GM12878 (cell line): ENCODE measurements around the gene AFF1. TPM values are rescaled to one million over a fixed set of nuclear protein-coding genes. Genes with fewer than 3 reads are reported as not detected.
A peak's percentile ranks its signal among the peaks of the same experiment; 100 is the strongest.

Experiments
- ATAC-seq: fragments of 200-7000 bp; cut with Tn5 transposase; 3 replicates; pipeline ENCODE4 v1.9.1; 2020; ENCODE audit warnings: mild to moderate bottlenecking, moderate library complexity
- BruUV-seq: library from RNA; stranded (reverse); fragments of 400-500 nt; replicated peaks from 2 replicates; lab custom pipeline; 2021; lab: Mats Ljungman, UMichigan
- CTCF ChIA-PET: fragments of 300-600 bp; sonication (Branson Sonifier 250); formaldehyde crosslinking; extraction: SDS; loops from one replicate; lab custom pipeline; 2021; ENCODE audit warnings: inconsistent platforms; lab: Yijun Ruan, JAX
- POLR2A ChIA-PET: fragments of 350-600 bp; formaldehyde crosslinking; extraction: SDS; loops from one replicate; lab custom pipeline; 2021; ENCODE audit warnings: inconsistent platforms; lab: Charles Lee
- RAD21 ChIA-PET: fragments of 300-600 bp; sonication (Branson Sonifier 250); formaldehyde crosslinking; loops from one replicate; lab custom pipeline; 2023; ENCODE audit warnings: antibody characterized with exemption; ENCODE audit not compliant: unreplicated experiment; lab: Charles Lee
- SMC1A ChIA-PET: fragments of 300-600 bp; sonication (Branson Sonifier 250); formaldehyde crosslinking; loops from one replicate; lab custom pipeline; 2023; ENCODE audit not compliant: unreplicated experiment, uncharacterized antibody; lab: Charles Lee
- DNase-seq: peaks from one replicate; pipeline ENCODE4 v3.0.0-alpha.2; 2011; ENCODE audit warnings: low read depth, low spot score
- FAIRE-seq: peaks from 3 replicates; lab custom pipeline; 2011; peaks lifted over from hg19 to GRCh38; lab: Jason Lieb, UNC
- H2AFZ ChIP-seq: 2 replicates; pipeline ENCODE4 v1.6.0; 2011; ENCODE audit warnings: low read depth, low read length, control low read depth; ENCODE audit not compliant: control insufficient read depth
- H3K27ac ChIP-seq: 2 replicates; pipeline ENCODE4 v1.5.1; 2011; ENCODE audit warnings: control low read depth; ENCODE audit not compliant: control insufficient read depth, insufficient read depth
- H3K27me3 ChIP-seq, 2 experiments: replicated peaks in 1 of 2; 2 replicates each; pipeline versions ENCODE4 v1.6.0 to v1.6.1; 2011; ENCODE audit warnings: low read length in 1 of 2; ENCODE audit not compliant: control insufficient read depth in 2 of 2, insufficient read depth in 2 of 2
- H3K36me3 ChIP-seq, 2 experiments: 2 replicates each; pipeline ENCODE4 v1.5.1; 2011; ENCODE audit warnings: low read length in 1 of 2; ENCODE audit not compliant: control insufficient read depth in 2 of 2, insufficient read depth in 2 of 2
- H3K4me1 ChIP-seq: 2 replicates; pipeline ENCODE4 v1.6.1; 2011; ENCODE audit warnings: mild to moderate bottlenecking, low read length, moderate library complexity, mixed read lengths; ENCODE audit not compliant: control insufficient read depth, insufficient read depth
- H3K4me2 ChIP-seq: 2 replicates; pipeline ENCODE4 v1.6.0; 2011; ENCODE audit warnings: control low read depth; ENCODE audit not compliant: control insufficient read depth, insufficient read depth
- H3K4me3 ChIP-seq: fragments of 200-600 bp; sonication (generic); 2 replicates; pipeline ENCODE4 v1.5.1; 2016
- H3K79me2 ChIP-seq: 2 replicates; pipeline ENCODE4 v1.6.0; 2011; ENCODE audit warnings: low read length; ENCODE audit not compliant: control insufficient read depth, insufficient read depth
- H3K9ac ChIP-seq: 2 replicates; pipeline ENCODE4 v1.8.0; 2011; ENCODE audit warnings: low read length, control low read depth, mixed read lengths; ENCODE audit not compliant: control insufficient read depth, insufficient read depth
- H3K9me3 ChIP-seq: replicated peaks from 3 replicates; pipeline ENCODE4 v1.5.1; 2011; ENCODE audit warnings: mild to moderate bottlenecking, low read length; ENCODE audit not compliant: control insufficient read depth, insufficient read depth
- H4K20me1 ChIP-seq: 2 replicates; pipeline ENCODE4 v1.6.0; 2011; ENCODE audit not compliant: control insufficient read depth, insufficient read depth
- CBX3 ChIP-seq: fragments of 200-600 bp; sonication (generic); IDR thresholded peaks from 2 replicates; pipeline ENCODE4 v1.6.1; 2016; ENCODE audit warnings: low read depth, borderline replicate concordance
- CBX5 ChIP-seq: sonication (generic); IDR thresholded peaks from 2 replicates; pipeline ENCODE4 v1.6.1; 2016; ENCODE audit warnings: low read depth, moderate library complexity, mild to moderate bottlenecking, inconsistent platforms
- MTA3 ChIP-seq: IDR thresholded peaks from 2 replicates; pipeline ENCODE4 v1.6.1; 2012; ENCODE audit warnings: low read length, inconsistent platforms, borderline replicate concordance
- NR2C1 ChIP-seq: fragments of 450-650 bp; IDR thresholded peaks from 2 replicates; pipeline ENCODE4 v1.6.1; 2017; ENCODE audit warnings: antibody characterized with exemption, mild to moderate bottlenecking, moderate library complexity
- POU2F2 ChIP-seq: IDR thresholded peaks from 3 replicates; pipeline ENCODE4 v1.6.1; 2011; ENCODE audit warnings: low read depth, mild to moderate bottlenecking, low read length, borderline replicate concordance
- RELA ChIP-seq: fragments of 450-650 bp; IDR thresholded peaks from 2 replicates; pipeline ENCODE4 v1.8.0; 2014; ENCODE audit warnings: borderline replicate concordance; ENCODE audit not compliant: partially characterized antibody
- SUPT20H ChIP-seq: IDR thresholded peaks from 2 replicates; pipeline ENCODE4 v1.6.1; 2011; ENCODE audit warnings: low read depth, mild to moderate bottlenecking, low read length, moderate library complexity, borderline replicate concordance; ENCODE audit not compliant: control insufficient read depth
- YY1 ChIP-seq: IDR thresholded peaks from 2 replicates; pipeline ENCODE4 v1.6.1; 2011; ENCODE audit warnings: low read depth, mild to moderate bottlenecking, low read length
- ZNF207 ChIP-seq: fragments of 450-650 bp; IDR thresholded peaks from 2 replicates; pipeline ENCODE4 v1.6.1; 2014; ENCODE audit warnings: antibody characterized with exemption, mild to moderate bottlenecking, borderline replicate concordance
- ZNF217 ChIP-seq: fragments of 450-650 bp; IDR thresholded peaks from 2 replicates; pipeline ENCODE4 v1.6.1; 2017; ENCODE audit warnings: antibody characterized with exemption, mild to moderate bottlenecking
- ZNF592 ChIP-seq: fragments of 450-650 bp; IDR thresholded peaks from 2 replicates; pipeline ENCODE4 v1.6.1; 2017; ENCODE audit warnings: mild to moderate bottlenecking, moderate library complexity
- WGBS: methylation state at CpG from one replicate; pipeline ENCODE4 v1.1.6; 2016; ENCODE audit warnings: low lambda C conversion rate; ENCODE audit not compliant: insufficient replicate concordance, insufficient coverage; ENCODE audit errors: missing lambda C conversion rate; 5-methylcytosine and 5-hydroxymethylcytosine counted together
- in situ Hi-C: fragments of 300-500 bp; cut with MboI; formaldehyde crosslinking; loops from 9 replicates; pipeline ENCODE4 v1.14.3; 2018; ENCODE audit warnings: mixed read lengths
- intact Hi-C: fragments of 100-400 bp; cut with micrococcal nuclease; formaldehyde crosslinking; loops from one replicate; pipeline ENCODE4 v1.14.2; 2022; ENCODE audit not compliant: unreplicated experiment
- polyA plus RNA-seq, 11 experiments: library from polyadenylated mRNA; depleted of rRNA in 4 of 11; unstranded in 6 of 11; stranded (reverse) in 5 of 11; fragments of >200 nt; fragmentation: Nextera tagmentation in 4 of 11; fragmentation: Illumina TruSeq in 1 of 11; extraction: Ambion mirVana in 4 of 11; extraction: Trizol in 1 of 11; gene quantifications; 1 replicate in 1 of 11; 2 replicates in 10 of 11; pipeline versions ENCODE4 v1.2.1 to v1.2.3, GENCODE V29; 2011 to 2016; ENCODE audit warnings: inconsistent platforms in 2 of 11, missing spikeins in 2 of 11, low read depth in 1 of 11
- total RNA-seq, 4 experiments: library from RNA; depleted of rRNA in 3 of 4; stranded (reverse); fragments of >200 nt in 3 of 4; fragmentation: Illumina TruSeq in 1 of 4; extraction: Trizol in 1 of 4; gene quantifications; 2 replicates each; pipeline versions ENCODE4 v1.2.1 to v1.2.3, GENCODE V29; 2013 to 2021

The AFF1 gene
- total and polyA plus RNA-seq, 10 of the 15 experiments (the other 5 are each of a cell fraction or from before 2014, with no cell fraction given): 3.5 to 56.1 (median 21.5) TPM

- Histone ChIP-seq H3K27me3 (no peaks in the 10 kb centered on the region), H3K79me2 (peaks cover 58% of the 10 kb centered on the region), H3K36me3 (peaks cover 0 to 16% of the 10 kb centered on the region in 2 experiments; a peak in 3 of 4 replicates), H2AFZ (no peak overlapping the region), H3K9me3 (no peaks in the 10 kb centered on the region), H3K4me3 (no peak overlapping the region), H3K4me1 (peaks cover 21% of the 10 kb centered on the region), H3K4me2 (no peak overlapping the region), H4K20me1 (no peaks in the 10 kb centered on the region), H3K27ac (no peak overlapping the region), H3K9ac (no peak overlapping the region)
- intact Hi-C loops: no loop called here
- ChIA-PET RAD21 (interaction anchor here (1.5 kb wide), 1 partner anchor 27 kb away, joined by 3 read pairs; no protein-coding TSS in a partner anchor), CTCF (interaction anchor here (0.8 kb wide), 1 partner anchor 142 kb away, joined by 3 read pairs; no protein-coding TSS in a partner anchor), SMC1A (interaction anchor here (0.9 to 7.4 kb wide), 5 partner anchors 10 to 105 kb away, joined by 4 to 156 read pairs (median 11); partner anchors contain the start of gene AFF1), POLR2A (interaction anchor here (0.8 to 1.6 kb wide), 2 partner anchors 10 to 15 kb away, joined by 3 to 10 read pairs; no protein-coding TSS in a partner anchor)
- in situ Hi-C loops: no loop called here
- no peak for FAIRE-seq
- no TSS peak for BruUV-seq
- DNase-seq: no peak
- 92% methylated on average over 10 of the region's 10 CpGs for WGBS
- TF ChIP-seq POU2F2 (no peak), ZNF217 (no peak), CBX3 (no peak), RELA (no peak)
- ATAC-seq: no peak
Observed at GRCh38 chr4:86950831-86951525, 16.2 kb downstream of the AFF1 start.

DNA sequence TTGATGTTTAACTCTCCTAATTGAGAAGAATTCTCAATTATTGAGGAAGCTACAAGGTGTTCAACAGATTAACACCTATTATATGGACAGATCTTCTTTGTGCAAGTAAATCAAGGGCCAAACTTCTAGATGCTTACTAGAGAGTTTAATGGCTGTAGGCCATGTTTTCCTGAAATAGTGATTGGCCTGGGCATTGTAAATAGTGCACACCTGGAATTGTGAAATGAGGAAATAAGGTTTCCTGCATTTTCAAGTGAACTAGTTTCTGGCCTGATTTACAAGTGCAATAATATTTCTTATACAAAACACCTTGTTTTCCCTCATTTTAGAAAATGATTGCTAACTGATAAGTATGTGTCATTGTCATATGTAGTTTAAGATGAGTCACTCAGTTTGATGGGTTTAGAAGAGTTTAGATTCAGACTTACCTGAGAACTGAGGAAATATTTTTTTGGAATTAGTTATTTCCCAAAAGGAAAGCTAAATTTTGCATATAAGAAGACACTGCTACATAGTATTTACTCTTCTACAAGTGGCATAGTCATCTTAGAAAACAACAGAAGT lies 21.2 kb downstream of the AFF1 start:
- H3K4me2 ChIP-seq: no peak overlapping the region
- ChIA-PET RAD21 (interaction anchor here (0.8 to 2.0 kb wide), 4 partner anchors 10 to 49 kb away, joined by 4 to 8 read pairs (median 6); partner anchors contain the start of gene AFF1), SMC1A (interaction anchor here (1.1 to 7.4 kb wide), 5 partner anchors 15 to 55 kb away, joined by 4 to 156 read pairs (median 6); partner anchors contain the start of gene AFF1), POLR2A (interaction anchor here (0.9 to 2.8 kb wide), 6 partner anchors 11 to 52 kb away, joined by 3 to 12 read pairs (median 5); no protein-coding TSS in a partner anchor), CTCF (interaction anchor here (1.2 to 1.3 kb wide), 3 partner anchors 10 to 19 kb away, joined by 4 to 6 read pairs (median 5); no protein-coding TSS in a partner anchor)
- BruUV-seq: no TSS peak
- no peak overlapping the region for H3K4me3 ChIP-seq
- no peak overlapping the region for H3K9ac ChIP-seq
- intact Hi-C loops (no loop called here), in situ Hi-C loops (no loop called here)
- no peak for ATAC-seq
- TF ChIP-seq ZNF592 (no peak), SUPT20H (no peak), MTA3 (no peak), NR2C1 (no peak), CBX5 (no peak), ZNF207 (no peak), YY1 (no peak), RELA (no peak)
- peak overlapping the region; percentile 66; the same call in 1 of the 2 replicates for H3K27ac ChIP-seq
- peaks cover 40% of the 10 kb centered on the region for H3K4me1 ChIP-seq
- H2AFZ ChIP-seq: no peak overlapping the region
- peaks cover 0 to 5% of the 10 kb centered on the region in 2 experiments; a peak in 1 of 4 replicates for H3K36me3 ChIP-seq
- no peak for FAIRE-seq
- H3K79me2 ChIP-seq: peaks cover 73% of the 10 kb centered on the region
- no peaks in the 10 kb centered on the region for H4K20me1 ChIP-seq
- no peak for DNase-seq
- H3K27me3 ChIP-seq: no peaks in the 10 kb centered on the region
- no peaks in the 10 kb centered on the region for H3K9me3 ChIP-seq
